Measurements from ENCODE around the gene SIRT7.

The SIRT7 gene

DNA sequence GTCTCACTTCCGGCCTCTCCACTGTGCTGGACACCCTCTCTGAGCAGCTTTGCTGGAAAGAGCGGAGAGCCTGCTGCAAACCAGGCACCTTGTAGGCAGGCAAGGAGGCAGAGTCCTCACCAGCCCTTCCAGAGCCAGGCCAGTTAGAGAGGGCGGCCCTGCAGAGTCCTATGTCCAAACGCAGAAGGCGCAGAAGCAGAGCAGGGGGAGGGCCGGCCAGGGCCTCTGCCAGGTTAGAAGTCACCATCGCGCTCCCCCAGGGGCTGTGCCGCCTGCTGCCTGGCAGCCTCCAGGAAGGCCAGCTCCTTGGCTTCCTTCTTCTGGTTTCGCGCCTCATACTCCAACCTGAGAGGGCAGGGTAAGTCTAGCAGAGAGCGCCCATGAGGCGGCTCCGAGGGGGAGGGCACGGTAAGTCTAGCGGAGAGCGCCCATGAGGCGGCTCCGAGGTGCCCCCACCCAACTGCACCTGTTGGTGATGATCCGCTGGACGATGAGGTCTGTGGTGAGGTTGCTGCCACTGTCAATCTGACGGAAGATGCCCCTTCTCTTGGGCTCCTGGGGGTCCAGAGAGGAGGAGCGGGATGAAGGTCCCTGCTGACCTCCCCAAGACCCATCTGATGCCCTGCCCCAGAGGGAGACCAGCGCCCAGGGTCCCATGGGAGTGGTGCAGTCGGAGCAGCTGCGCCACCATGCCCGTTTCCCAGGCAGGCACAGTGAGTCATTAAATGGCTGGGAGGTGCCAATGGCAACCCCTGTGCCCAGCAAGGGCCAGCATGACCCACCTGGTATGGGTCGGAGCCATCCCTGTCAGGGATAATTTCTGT lies 13.2 kb downstream of the SIRT7 start:
- no peak for DNase-seq

DNA sequence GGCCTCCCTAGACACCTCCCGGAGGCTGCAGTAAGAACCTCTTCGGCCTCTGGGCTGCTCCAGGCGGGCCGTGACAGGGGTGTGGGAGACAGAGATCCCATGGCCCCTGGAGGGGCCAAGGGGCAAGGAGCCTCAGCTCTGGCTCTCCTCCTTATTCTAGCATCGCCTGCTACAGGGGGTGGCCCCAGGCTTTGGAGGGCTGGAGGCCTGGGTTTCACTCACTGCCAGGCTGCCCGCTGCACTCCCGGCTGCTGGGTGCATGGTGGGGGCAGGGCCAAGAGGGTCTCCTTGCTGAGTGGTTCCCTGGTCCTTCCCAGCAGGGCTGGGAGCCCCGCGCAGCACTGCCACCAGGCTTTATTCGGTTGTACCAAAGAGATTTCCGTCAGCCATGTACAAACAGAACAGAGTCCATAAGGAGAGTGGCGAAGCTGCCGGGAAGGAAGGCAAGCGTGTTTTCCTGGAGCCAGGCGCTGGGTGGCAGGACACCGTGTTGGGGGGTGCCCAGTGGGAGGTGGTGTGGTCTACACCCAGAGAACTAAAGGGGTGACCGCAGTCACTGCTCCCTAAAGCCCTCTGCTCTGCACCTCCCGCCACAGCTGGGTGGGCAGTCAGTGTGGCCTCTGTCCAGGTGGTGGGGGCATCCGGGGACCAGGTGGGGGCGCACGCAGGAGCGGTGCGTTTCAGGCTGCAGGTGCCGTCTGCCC lies 13.9 kb downstream of the SIRT7 start:
- DNase-seq, result no peak

DNA sequence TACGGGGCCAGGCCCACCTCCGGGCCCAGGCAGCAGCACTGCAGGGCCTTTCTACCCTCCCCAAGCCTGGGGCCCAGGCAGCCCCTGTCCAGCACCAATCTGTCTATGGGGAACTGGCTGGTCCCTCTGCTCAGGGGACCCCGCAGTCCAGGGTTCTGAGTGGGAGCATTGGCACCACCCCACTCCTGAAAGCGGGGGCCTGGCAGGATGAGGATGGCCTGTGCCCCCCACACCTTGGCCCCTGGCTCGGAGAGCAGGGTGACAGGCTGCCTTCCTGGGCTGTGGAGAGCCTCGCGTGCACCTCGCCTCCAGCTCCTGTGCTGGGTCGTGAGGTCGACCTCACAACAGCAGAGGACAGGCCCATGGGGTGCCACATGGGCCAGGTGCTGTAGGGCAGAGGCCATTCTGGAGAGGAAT lies 14.6 kb downstream of the SIRT7 start:
- DNase-seq, result no peak

DNA sequence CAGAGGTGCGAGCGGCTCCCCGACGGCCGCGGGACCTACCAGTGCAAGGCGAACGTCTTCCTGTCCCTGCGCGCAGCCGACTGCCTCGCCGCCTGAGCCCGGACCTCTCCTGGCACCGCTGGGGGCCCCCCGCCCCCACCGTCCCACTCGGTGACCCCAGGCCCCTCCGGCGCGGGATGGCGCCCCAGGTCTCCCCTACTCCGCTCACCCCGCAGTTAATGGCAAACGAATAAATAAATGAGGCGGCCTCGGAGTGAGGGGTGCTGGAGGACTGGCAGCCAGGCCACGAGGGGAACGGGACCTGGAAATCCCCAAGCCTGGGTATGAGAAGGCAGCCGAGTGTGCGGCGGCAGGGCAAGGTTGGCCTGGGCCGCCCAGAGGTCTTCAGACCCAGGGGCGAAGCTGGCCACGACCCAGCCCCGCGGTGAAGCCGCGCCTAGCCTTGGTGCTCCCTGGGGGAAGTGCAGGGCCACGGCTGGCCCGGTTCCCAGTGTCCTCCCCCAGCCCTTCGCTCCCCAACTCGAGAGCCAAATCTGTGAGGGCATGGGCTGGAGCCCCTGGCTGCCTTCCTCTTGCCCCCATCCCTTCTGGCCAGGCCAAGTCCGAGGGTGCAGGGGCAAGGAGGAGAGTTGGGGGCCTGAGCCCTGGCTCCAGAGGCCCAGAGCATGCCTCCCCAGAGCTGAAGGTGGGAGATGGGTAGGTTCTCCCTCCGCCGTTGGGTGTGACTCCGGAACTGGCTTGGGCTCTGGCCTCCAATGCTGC lies 15.1 kb downstream of the SIRT7 start:
- DNase-seq, result no peak

DNA sequence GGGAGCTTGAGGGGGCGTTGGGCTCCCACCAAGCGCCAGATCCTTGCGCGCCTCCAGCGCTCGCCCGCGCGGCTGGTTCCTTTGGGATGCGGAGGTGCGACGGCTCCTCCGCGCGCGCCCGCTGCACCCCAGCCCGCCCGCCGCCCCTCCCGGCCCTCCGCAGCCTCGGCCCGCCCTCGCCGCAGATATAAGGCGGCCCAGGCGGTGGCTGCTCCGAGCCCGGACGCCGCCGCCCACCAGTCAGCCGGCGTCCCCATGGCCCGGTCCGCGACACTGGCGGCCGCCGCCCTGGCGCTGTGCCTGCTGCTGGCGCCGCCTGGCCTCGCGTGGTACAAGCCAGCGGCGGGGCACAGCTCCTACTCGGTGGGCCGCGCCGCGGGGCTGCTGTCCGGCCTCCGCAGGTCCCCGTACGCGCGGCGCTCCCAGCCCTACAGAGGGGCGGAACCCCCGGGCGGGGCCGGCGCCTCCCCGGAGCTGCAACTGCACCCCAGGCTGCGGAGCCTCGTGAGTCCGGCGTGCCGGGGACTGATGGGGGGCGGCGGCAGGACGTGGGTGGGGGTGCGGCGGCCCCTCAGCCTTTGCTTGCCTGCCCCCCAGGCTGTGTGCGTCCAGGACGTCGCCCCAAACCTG lies 15.8 kb downstream of the SIRT7 start, which contains the start of gene NPB:
Gene NPB (plus strand): TSS at position 216 of the 630 bp plus-strand sequence. CDS start 40 bp downstream, at position 256.
- no peak for DNase-seq

DNA sequence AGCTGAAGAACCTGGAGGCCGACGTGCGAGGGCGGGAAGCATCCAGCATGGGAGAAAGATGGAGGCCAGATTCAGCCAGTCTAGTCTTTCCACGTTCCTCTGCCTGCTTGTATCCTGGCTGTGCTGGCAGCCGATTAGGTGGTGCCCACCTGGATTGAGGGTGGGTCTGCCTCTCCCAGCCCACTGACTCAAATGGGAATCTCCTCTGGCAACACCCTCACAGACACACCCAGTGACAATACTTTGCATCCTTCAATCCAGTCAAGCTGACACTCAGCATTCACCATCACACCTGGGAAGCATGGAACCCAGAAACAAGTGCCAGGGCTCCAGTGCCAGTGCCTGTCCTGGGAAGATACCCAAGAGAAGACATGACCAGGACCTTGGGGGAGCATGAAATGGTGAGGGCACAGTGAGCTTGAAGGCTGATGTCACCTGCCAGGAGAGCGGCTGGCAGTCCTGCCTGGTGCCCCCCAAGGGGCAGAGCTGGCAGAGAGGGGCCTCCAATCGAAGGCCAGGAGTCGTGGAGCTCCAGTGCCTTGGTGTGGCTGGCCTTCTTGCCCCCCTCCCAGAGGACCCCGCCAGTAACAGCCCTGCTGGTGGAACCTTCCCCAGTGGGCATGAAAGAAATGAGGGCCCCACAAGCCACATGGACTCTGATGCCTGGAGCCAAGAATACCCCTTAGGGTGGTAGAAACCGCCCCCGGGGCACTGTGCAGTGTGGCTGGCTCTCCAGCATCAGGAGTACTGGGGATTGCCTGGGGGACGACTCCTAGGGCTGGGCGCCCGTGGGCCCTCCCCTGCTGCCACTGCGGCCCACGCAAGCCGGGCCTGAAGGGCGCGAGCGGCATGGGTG lies 16.6 kb downstream of the SIRT7 start:
- no peak for DNase-seq

DNA sequence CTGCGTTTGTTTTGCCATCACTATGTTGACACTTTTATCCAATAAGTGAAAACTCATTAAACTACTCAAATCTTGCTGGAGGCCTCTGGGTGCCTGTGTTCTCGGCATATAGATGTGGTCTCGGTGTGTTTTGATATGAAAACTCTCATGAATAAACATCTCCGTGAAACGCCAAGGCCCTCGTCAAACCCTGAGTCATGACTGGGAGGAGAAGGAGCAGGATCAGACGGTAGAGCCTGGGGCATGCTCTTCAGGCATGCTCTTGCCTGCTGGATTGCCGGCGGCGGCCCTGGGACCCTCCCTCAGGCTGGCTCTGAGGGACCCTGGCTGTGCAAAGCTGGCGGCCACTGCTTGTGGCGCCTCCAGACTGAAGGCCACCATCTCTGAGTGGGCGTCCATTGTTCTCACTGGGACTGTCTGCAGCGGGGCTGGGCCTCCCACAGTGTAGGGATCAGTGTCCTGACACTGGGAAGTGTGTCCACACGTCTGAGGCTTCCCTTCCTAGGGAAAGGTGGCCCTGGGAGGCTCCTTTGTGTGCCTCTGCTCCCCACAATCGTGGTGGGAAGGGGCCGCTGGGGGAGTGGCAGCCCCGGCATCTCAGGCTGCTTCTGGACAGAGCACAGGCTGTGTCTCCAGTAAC lies 17.7 kb downstream of the SIRT7 start:
- DNase-seq, result no peak

DNA sequence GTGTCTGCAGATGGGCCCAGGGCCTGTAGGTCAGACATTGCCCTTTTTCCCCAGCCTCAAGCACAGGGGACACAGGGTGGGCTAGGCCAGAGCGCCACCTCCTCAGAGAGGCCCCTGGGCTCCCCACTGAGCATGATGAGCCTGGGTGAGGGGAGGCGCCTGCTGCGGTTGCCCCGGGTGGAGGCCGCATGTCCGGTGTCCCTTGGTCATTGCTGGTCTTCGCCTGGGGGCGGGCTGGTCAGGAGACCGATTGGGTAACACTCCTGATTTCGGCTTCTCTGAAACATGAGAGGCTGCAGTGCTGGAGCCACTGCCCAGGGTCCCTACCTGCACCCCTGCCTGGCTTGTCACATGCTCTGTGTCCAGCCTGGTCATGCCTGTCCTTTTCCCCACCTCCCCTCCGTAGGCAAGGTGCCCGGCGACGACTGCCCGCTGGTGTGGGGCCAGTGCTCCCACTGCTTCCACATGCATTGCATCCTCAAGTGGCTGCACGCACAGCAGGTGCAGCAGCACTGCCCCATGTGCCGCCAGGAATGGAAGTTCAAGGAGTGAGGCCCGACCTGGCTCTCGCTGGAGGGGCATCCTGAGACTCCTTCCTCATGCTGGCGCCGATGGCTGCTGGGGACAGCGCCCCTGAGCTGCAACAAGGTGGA lies 18.3 kb downstream of the SIRT7 start:
- DNase-seq, result no peak

DNA sequence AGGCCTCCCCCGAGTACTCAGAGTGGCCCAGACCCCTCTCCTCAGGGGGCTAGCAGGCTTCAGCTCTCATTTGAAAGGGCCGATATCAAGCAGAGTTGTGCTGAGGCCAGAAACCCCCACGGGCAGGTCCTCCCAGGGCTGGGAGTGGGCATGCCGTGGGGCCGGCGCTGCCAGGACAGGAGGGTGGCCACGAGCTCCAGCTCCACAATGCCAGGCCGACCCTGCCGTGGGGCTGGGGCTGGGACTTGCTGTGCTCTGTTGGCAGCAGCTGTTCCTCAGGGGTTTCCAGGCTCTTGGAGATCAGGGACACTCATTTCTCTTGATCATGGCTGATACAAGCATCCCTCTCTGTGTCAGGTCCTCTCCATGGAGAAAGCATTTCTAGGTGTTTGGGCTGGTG lies 19.1 kb downstream of the SIRT7 start:
- DNase-seq, result no peak

DNA sequence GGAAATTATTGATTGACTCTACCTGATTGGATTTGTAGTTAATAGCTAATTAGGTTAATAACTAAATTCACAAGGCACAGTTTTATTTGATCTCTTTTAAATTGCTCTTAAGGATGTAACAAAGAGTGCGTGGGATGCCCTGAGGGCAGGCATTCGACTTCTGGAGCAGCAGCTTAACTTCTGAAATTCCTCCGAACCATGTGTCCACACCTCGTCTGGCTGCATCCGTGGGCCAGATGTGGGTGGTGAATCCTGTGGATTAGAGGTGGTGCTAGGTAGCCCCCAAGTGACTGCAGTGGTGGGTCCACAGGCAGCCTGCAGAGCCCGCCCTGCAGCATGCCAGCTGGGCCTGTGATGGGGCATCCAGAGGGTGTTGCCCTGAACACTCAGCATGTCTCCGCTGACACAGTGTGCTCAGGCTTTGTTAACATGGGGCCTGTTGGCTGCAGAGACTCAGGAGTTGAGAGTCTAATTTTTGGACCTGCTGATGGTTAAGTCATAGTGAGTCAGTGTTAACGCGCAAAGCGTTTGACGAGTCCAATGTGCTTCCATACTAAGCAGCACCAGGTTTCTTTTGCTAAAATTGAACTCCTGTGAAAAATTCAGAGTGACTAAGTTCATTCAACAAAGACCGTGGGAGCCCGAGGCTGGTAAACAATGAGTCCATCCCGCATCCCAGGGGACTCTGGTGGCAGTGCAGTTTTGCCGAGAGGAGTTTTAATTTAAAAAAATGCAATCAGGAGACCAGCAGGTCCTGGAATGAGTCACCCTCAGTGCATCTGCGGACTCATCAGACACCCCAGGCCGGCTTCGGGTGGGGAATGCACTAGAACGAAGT lies 19.7 kb downstream of the SIRT7 start:
- DNase-seq, result no peak

DNA sequence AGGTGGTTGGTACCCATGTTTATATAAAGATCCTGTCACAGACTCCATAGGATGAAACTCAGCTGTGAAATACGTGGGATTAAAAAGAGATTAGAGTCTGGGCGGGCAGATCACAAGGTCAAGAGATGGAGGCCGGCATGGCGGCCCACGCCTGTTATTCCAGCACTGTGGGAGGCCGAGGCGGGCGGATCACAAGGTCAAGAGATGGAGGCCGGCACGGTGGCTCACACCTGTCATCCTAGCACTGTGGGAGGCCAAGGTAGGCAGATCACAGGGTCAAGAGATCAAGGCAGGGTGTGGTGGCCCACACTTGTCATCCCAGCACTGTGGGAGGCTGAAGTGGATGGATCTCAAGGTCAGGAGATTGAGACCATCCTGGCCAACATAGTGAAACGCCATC lies 22.6 kb downstream of the SIRT7 start:
- no peak for DNase-seq

DNA sequence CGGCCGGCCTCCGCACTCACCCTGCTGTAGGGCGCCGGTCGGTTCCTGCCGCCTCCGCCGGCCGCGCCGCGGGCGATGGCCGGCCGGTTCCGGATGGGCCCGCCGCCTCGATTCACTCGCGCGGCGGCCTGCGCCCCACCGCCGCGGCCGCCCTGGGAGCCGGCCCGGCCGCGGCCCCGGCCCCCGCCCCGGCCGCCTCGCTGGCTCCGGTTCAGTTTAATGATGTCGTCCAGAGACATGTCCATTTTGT lies 26.7 kb downstream of the SIRT7 start:
- DNase-seq, result no peak

DNA sequence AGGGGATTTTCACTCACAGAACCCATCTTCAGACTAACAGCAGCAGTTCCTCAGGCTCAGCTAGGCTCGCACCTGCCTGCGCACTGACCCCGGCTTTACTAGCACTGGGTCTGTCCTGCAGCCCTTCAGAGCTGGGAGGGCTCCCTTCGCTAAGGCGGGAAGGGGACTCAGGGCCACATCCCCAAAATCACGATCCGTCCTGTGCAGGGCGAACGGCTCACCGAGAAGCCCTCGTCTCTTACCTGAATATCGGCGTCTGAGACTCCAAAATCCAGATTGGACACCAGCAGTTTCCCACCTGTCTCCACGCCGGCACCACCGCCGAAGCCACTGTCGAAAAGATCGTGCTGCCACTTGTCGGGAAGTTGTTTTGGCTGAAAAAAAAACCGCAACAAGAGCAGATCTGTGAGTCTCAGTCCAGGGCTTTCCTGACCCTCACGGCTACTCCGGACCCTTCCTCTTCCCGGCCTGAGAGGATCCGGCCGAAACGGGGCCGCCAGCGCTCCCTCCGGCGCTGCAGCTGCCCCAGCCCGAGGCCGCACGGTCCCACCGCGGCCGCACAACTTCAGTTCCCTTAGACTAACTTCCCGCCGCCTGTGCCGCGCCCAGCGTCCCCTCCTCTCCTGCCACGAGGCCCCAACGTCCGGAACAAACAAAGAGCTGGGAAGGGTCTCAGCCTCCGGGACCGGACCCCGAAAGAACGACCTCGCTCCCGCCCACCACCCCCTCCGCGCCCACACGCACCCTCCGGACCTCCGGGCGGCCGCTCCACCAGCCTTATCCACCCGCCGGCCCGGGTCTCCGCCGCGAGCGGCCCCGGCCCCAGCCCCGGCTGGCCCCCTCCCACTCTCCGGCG lies 27.3 kb downstream of the SIRT7 start:
- DNase-seq, result no peak

DNA sequence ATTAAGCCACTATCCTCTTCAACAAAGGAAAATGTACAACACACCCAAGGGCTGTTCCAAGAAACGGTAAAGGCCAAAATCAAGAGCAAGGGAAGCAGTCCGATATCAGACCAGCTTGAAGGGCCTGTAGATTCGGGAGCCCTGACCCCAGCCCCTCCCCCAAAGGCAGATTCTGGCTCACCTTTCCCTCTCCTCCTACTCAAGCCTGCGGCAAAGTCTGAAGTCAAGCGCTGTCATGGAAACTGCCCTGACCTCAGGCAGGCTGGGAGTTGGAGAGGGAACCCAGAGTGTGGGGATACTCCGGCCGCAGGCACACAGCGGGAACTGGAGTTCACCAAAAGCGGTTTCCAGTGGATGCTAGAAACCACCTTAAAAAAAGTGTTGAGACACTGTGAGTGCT lies 28.4 kb downstream of the SIRT7 start:
- DNase-seq, result no peak

DNA sequence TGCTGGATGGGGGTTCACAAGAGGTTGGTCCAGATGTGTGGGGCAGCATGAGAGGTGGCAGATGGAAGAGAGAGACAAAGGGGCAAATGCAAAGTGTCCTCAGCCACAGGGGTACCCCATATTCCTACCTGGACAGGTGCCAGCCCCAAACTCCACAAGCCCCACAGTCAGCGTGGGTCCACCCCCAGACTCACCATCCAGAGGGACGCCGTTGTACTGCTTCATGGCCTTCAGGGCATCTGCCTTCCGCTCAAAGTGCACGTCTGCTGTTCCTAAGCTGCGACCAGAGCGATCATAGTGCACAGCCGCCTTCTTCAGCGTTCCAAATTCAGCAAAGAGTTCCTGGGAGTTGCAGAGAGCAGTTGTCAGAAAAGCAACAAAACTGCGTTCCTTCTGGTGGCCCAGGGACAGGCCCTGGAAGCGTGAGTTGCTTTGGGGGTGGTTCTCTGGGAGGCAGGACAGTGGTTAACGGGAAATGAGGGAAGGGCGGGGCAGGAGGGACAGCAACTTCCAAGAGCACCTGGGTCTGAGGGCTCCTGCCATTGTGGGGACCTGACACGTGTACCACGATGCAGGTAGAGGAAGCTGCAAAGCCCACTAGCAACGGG lies 28.9 kb downstream of the SIRT7 start:
- DNase-seq, result no peak

DNA sequence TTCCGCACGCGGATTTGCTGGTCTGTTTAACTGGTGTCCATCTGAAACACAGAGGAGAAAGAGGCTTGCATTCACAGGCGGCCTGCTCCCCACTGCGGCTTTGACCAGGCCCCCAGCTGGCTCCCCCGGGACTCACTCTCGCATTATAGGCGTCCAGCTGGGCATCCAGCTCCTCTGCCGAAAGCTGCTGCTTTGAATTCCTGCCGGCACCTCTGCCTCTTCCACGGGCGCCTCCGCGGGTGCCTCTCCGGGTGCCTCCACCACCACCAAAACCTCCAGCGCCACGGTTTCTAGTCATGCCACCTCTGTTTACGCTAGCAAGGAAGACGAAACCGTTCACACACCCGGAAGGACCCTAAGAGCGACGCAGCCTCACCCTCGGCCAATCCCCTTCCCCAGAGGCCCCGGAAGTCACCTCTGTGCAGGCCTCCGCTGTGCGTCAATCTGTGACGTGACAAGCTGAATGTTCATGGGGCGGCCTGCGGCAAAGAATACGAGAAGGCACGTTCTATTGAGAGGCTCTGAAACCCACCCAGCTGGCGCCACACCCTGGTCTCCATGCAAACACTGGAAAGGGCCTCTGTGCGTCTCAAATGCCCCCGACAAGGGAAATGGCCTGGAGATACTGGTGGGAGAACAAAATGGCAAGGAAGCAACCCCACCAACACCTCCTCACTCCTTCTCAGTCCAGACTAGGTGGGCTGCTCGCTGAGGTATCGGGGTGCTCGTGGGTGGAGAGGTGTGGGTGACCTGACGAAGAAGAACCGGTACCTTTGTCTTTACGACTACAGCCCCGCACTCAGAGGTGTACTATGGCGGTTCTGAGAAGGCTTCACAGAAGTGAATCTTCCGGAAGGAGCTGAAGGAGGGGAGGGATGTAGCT lies 29.6 kb downstream of the SIRT7 start:
- no peak for DNase-seq

DNA sequence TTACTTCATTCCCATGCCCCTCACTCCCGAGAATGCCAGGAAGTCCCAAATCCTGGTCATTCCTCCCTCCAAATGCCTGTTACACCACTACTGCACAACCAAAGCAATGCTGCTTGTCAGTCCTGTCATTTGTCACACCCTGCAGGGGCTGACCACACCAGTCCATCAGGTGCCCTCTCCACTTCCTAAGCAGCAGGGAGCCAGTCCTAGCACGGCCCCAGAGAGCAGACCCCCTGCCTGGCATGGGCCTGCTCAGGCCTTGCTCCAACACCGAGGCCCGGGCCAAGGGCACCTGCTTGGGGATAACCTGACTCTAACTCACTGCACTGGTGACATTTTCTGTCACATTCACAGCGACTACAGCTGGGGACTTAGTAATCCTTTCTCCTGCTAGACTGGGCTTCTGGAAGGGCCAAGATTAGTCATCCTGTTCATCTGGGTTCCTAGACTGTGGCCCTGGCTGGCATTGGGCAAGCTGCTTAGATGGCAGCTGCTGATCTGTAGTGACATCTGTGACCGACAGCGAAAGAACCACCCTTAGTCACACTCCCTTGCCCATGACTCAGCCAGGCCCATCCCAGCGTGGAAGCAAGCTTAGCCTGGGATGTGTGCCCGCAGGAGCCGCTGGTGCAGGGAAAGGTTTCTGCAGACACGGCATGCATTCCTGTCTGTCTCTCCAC lies 32.0 kb downstream of the SIRT7 start:
- DNase-seq, result no peak
